COR-L47 (cell line): ENCODE data around the gene LRP1B.

ENCODE experiments used
- DNase-seq: peaks from one replicate; lab custom pipeline; 2025; lab: John Stamatoyannopoulos, UW

LRP1B gene

GRCh38 chr2:141579071-141579470, 551.7 kb downstream of the LRP1B start:
- no peak for DNase-seq

GRCh38 chr2:141570474-141571131, 560.2 kb downstream of the LRP1B start:
- no peak for DNase-seq

- DNase-seq: no peak
These were observed 560.9 kb downstream of the LRP1B start for GRCh38 chr2:141569941-141570340.

- DNase-seq: no peak
These were observed 565.2 kb downstream of the LRP1B start for GRCh38 chr2:141565597-141565996.

GRCh38 chr2:141560723-141561122, 570.1 kb downstream of the LRP1B start:
- DNase-seq: no peak

GRCh38 chr2:141557329-141558095, 573.3 kb downstream of the LRP1B start:
- no peak for DNase-seq

GRCh38 chr2:141555876-141556470, 574.8 kb downstream of the LRP1B start:
- no peak for DNase-seq

- peak; percentile 32 for DNase-seq
These were observed 576.0 kb downstream of the LRP1B start for GRCh38 chr2:141554810-141555209.

GRCh38 chr2:141534666-141535362, 596.0 kb downstream of the LRP1B start:
- no peak for DNase-seq

GRCh38 chr2:141529659-141530058, 601.2 kb downstream of the LRP1B start:
- DNase-seq: no peak

- no peak for DNase-seq
These were observed 601.8 kb downstream of the LRP1B start for GRCh38 chr2:141528990-141529389.

GRCh38 chr2:141526760-141527159, 604.1 kb downstream of the LRP1B start:
- no peak for DNase-seq

- no peak for DNase-seq
These were observed 606.0 kb downstream of the LRP1B start for GRCh38 chr2:141524777-141525176.

- DNase-seq: no peak
These were observed 607.6 kb downstream of the LRP1B start for GRCh38 chr2:141523199-141523598.

GRCh38 chr2:141522702-141523101, 608.1 kb downstream of the LRP1B start:
- DNase-seq: no peak

GRCh38 chr2:141522048-141522447, 608.8 kb downstream of the LRP1B start:
- no peak for DNase-seq

- DNase-seq: no peak
These were observed 610.9 kb downstream of the LRP1B start for GRCh38 chr2:141519906-141520305.

- no peak for DNase-seq
These were observed 612.9 kb downstream of the LRP1B start for GRCh38 chr2:141517852-141518421.

GRCh38 chr2:141517180-141517851, 613.5 kb downstream of the LRP1B start:
- no peak for DNase-seq

GRCh38 chr2:141515931-141516330, 614.9 kb downstream of the LRP1B start:
- no peak for DNase-seq

- no peak for DNase-seq
These were observed 617.0 kb downstream of the LRP1B start for GRCh38 chr2:141513853-141514252.
